ENCODE measurements around the gene METTL27. TPM values are rescaled to one million over a fixed set of nuclear protein-coding genes. Genes with fewer than 3 reads are reported as not detected.
A peak's percentile ranks its signal among the peaks of the same experiment; 100 is the strongest.

Gene METTL27
- polyA plus RNA-seq, 1 experiment, result 1.5 TPM

GRCh38 chr7:73860859-73861258 is 18.5 kb upstream of the METTL27 start, which contains the start of gene TMEM270:
Gene TMEM270, plus strand, starts transcription at chr7:73861159. Its CDS starts 36 bp downstream, at chr7:73861195.
- H3K4me3 ChIP-seq (ENCODE audit: low read depth, low read length), result no peak within 1 kb of the TSS
- POLR2A ChIA-PET, result no interaction called here
- no peaks in the 10 kb centered on the region for H3K36me3 ChIP-seq (ENCODE audit: control insufficient read depth, insufficient read depth, low read length)
- no peak for TF ChIP-seq CTCF (IDR thresholded peaks at IDR 0.05; ENCODE audit: insufficient read depth, low read depth, low read length)
- DNase-seq (ENCODE audit: low read depth), result no peak
- CTCF ChIA-PET, result no interaction called here
- no peaks in the 10 kb centered on the region; the same call in 1 of the 2 replicates for H3K27me3 ChIP-seq (ENCODE audit: control insufficient read depth, insufficient read depth, low read length)

GRCh38 chr7:73858807-73859206 is 16.5 kb upstream of the METTL27 start:
- Histone ChIP-seq H3K4me3 (ENCODE audit: low read depth, low read length) (no peak overlapping the region), H3K36me3 (ENCODE audit: control insufficient read depth, insufficient read depth, low read length) (no peaks in the 10 kb centered on the region), H3K27me3 (ENCODE audit: control insufficient read depth, insufficient read depth, low read length) (no peaks in the 10 kb centered on the region; the same call in 1 of the 2 replicates)
- POLR2A ChIA-PET, result no interaction called here
- CTCF ChIA-PET, result interaction anchor here (1.1 to 1.7 kb wide), 3 partner anchors 37 to 54 kb away, joined by 4 to 5 read pairs (median 4); no protein-coding TSS in a partner anchor
- no peak for TF ChIP-seq CTCF (IDR thresholded peaks at IDR 0.05; ENCODE audit: insufficient read depth, low read depth, low read length)
- DNase-seq (ENCODE audit: low read depth), result no peak

- no peak for TF ChIP-seq CTCF (IDR thresholded peaks at IDR 0.05; ENCODE audit: insufficient read depth, low read depth, low read length)
- ChIA-PET POLR2A (no interaction called here), CTCF (interaction anchor here (0.7 to 4.2 kb wide), 13 partner anchors 9 to 322 kb away, joined by 3 to 58 read pairs (median 4); no protein-coding TSS in a partner anchor)
- Histone ChIP-seq H3K36me3 (ENCODE audit: control insufficient read depth, insufficient read depth, low read length) (no peaks in the 10 kb centered on the region), H3K27me3 (ENCODE audit: control insufficient read depth, insufficient read depth, low read length) (no peaks in the 10 kb centered on the region; the same call in 1 of the 2 replicates), H3K4me3 (ENCODE audit: low read depth, low read length) (no peak overlapping the region)
- DNase-seq (ENCODE audit: low read depth), result no peak
Observed at GRCh38 chr7:73856941-73857340, 14.6 kb upstream of the METTL27 start.

- DNase-seq (ENCODE audit: low read depth), result no peak
- no peak for TF ChIP-seq CTCF (IDR thresholded peaks at IDR 0.05; ENCODE audit: insufficient read depth, low read depth, low read length)
- no peaks in the 10 kb centered on the region; the same call in 1 of the 2 replicates for H3K27me3 ChIP-seq (ENCODE audit: control insufficient read depth, insufficient read depth, low read length)
- POLR2A ChIA-PET, result no interaction called here
- H3K4me3 ChIP-seq (ENCODE audit: low read depth, low read length), result no peak overlapping the region
- CTCF ChIA-PET, result interaction anchor here (1.3 to 3.1 kb wide), 2 partner anchors 26 to 118 kb away, joined by 3 to 20 read pairs; no protein-coding TSS in a partner anchor
- no peaks in the 10 kb centered on the region for H3K36me3 ChIP-seq (ENCODE audit: control insufficient read depth, insufficient read depth, low read length)
Observed at GRCh38 chr7:73852500-73852899, 10.2 kb upstream of the METTL27 start.

GRCh38 chr7:73851410-73852338 is 9.4 kb upstream of the METTL27 start:
- ChIA-PET POLR2A (no interaction called here), CTCF (interaction anchor here (0.9 to 2.1 kb wide), 5 partner anchors 14 to 244 kb away, joined by 3 to 7 read pairs (median 3); partner anchors contain the start of gene STX1A)
- Histone ChIP-seq H3K4me3 (ENCODE audit: low read depth, low read length) (no peak overlapping the region), H3K27me3 (ENCODE audit: control insufficient read depth, insufficient read depth, low read length) (no peaks in the 10 kb centered on the region), H3K36me3 (ENCODE audit: control insufficient read depth, insufficient read depth, low read length) (no peaks in the 10 kb centered on the region)
- TF ChIP-seq CTCF (IDR thresholded peaks at IDR 0.05; ENCODE audit: insufficient read depth, low read depth, low read length), result no peak
- DNase-seq (ENCODE audit: low read depth), result peak; percentile 95
